NCI-H82 (cell line): ENCODE results near the gene DCC.

ENCODE experiments used
- DNase-seq: peaks from one replicate; lab custom pipeline; 2025; lab: John Stamatoyannopoulos, UW

The DCC gene

GRCh38 chr18:52339891-52340371 is at the start of gene DCC:
Gene DCC (plus strand): TSS chr18:52340197. CDS start chr18:52340788, 591 bp downstream.
- peak; percentile 96 for DNase-seq

GRCh38 chr18:52310651-52311050 is 29.3 kb upstream of the DCC start:
- DNase-seq = no peak

- DNase-seq = peak; percentile 12
Measured at GRCh38 chr18:52311331-52311730, 28.7 kb upstream of the DCC start.

GRCh38 chr18:52312346-52312745 is 27.7 kb upstream of the DCC start:
- no peak for DNase-seq

GRCh38 chr18:52313213-52313612 is 26.8 kb upstream of the DCC start:
- DNase-seq = no peak

GRCh38 chr18:52319424-52319983 is 20.5 kb upstream of the DCC start:
- DNase-seq = no peak

GRCh38 chr18:52322307-52322706 is 17.7 kb upstream of the DCC start:
- DNase-seq = no peak

- no peak for DNase-seq
Measured at GRCh38 chr18:52323802-52324201, 16.2 kb upstream of the DCC start.

GRCh38 chr18:52325997-52326396 is 14.0 kb upstream of the DCC start:
- peak; percentile 47 for DNase-seq

- DNase-seq = peak; percentile 30
Measured at GRCh38 chr18:52333860-52334259, 6.1 kb upstream of the DCC start.

GRCh38 chr18:52334307-52334706 is 5.7 kb upstream of the DCC start:
- DNase-seq = no peak

GRCh38 chr18:52334896-52335295 is 5.1 kb upstream of the DCC start:
- DNase-seq = no peak

- DNase-seq = no peak
Measured at GRCh38 chr18:52337276-52337675, 2.7 kb upstream of the DCC start.

- peak; percentile 65 for DNase-seq
Measured at GRCh38 chr18:52340406-52341102, 557 bp downstream of the DCC start.

- DNase-seq = peak; percentile 50
Measured at GRCh38 chr18:52341103-52341432, 1.1 kb downstream of the DCC start.

GRCh38 chr18:52341608-52342381 is 1.8 kb downstream of the DCC start:
- peak; percentile 69 for DNase-seq

- DNase-seq = peak; percentile 67
Measured at GRCh38 chr18:52342456-52342855, 2.5 kb downstream of the DCC start.

GRCh38 chr18:52343138-52343537 is 3.1 kb downstream of the DCC start:
- peak; percentile 91 for DNase-seq

GRCh38 chr18:52343731-52344340 is 3.8 kb downstream of the DCC start:
- peak; percentile 85 for DNase-seq

- no peak for DNase-seq
Measured at GRCh38 chr18:52344881-52345280, 4.9 kb downstream of the DCC start.

GRCh38 chr18:52345428-52345827 is 5.4 kb downstream of the DCC start:
- no peak for DNase-seq

- DNase-seq = peak; percentile 59
Measured at GRCh38 chr18:52348209-52348608, 8.2 kb downstream of the DCC start.

GRCh38 chr18:52349498-52349897 is 9.5 kb downstream of the DCC start:
- DNase-seq = peak; percentile 20
